Measurements from ENCODE around the gene CFI. TPM values are rescaled to one million over a fixed set of nuclear protein-coding genes. Genes with fewer than 3 reads are reported as not detected.
A peak's percentile ranks its signal among the peaks of the same experiment; 100 is the strongest.

CFI gene
- total RNA-seq (2014; rRNA removed; shearing (Covaris generic)): 0.08 TPM in 1 of 2 replicates, not detected in the other
- polyA plus RNA-seq (2015; cell fraction: cytosol; rRNA removed): 0.08 and 0.24 TPM in 2 replicates
- polyA plus RNA-seq (2015; cell fraction: nucleus; rRNA removed): 1.7 and 3.1 TPM in 2 replicates

DNA sequence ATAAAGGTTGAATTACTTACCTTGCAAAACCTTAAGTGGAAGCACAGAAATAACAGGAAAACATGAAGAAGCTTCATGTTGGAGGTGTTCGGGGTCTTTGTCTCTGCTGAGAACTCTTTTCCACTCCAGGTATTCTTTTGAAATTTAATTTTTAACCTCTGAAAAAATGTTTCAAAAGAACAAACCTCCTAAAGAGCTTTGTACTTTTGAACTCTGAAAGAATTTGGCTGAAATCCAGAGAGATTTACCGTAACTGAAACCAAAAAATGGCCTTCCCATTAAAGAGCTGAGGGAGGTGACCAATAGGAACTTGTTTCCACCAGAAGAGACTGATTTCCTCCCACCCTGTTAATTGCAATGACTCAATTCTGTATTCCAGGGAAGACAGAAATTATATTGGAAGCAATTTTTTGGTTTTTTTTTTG, at the start of gene CFI:
CFI (minus strand) TSS at position 105 of the 425 bp plus-strand sequence; CDS start at position 77, 28 bp downstream.
- peak; percentile 22 for DNase-seq (ENCODE audit: low read depth)

DNA sequence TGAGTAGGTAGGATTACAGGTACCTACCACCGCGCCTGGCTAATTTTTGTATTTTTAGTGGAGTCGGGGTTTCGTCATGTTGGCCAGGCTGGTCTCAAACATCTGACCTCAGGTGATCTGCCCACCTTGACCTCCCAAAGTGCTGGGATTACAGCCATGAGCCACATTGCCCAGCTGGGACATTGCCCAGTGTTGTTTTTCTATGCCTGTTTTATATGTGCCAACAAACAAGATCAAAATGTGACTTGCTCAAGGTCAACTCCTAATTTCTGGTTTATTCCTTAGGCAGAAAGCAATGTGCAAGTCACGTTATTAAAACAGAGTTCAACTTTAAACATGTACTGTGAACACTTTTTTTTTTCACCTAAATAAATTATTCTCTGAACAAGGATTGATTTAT, 48.8 kb upstream of the CFI start:
- DNase-seq (ENCODE audit: low read depth): no peak

DNA sequence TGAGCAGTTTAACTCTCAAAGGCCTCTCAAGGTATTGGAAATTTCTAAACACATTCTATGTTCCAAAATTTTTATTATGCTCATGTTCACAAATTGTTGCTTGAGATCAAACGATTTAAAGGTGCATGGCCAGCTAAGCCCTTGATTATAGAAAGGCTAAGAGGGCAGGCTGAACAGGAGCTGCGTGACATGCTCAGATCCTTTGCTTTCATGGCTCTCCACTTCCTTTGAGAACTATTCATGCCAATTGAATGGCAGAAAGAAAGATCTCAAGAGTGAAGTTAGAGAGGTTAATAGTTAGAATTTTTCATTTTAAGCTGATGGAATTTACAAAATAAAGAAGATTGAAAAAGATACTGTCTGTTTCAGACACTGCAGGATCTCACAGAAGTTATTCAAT, 46.7 kb upstream of the CFI start:
- DNase-seq (ENCODE audit: low read depth): no peak

DNA sequence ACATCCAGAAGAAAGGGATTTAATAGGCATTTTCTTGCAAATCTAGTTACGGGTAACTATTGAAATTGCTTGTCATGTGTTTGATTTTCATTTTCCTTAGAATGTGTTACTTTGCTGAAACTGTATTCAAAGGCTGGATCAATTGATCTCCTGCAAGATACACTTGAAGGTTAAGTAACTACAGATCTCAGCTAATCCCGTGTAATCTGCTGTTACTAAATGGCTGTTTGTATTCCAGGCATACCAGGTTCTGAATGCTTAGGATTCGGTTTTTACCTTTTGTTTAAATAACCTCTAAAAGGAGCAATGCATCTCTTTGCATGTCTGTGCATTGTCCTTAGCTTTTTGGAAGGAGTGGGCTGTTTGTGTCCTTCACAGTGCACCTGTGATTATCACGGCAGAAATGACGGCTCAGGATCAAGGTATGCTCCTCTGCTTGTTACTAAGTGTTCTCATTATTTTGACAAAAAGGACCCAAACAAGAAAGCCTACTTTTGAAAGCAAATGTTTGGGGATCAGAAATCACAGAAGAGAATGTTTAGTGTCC, 46.2 kb upstream of the CFI start, which contains the start of gene LRIT3:
LRIT3 (plus strand) TSS at position 212 of the 547 bp plus-strand sequence; CDS start at position 307, 95 bp downstream.
- no peak for DNase-seq (ENCODE audit: low read depth)

DNA sequence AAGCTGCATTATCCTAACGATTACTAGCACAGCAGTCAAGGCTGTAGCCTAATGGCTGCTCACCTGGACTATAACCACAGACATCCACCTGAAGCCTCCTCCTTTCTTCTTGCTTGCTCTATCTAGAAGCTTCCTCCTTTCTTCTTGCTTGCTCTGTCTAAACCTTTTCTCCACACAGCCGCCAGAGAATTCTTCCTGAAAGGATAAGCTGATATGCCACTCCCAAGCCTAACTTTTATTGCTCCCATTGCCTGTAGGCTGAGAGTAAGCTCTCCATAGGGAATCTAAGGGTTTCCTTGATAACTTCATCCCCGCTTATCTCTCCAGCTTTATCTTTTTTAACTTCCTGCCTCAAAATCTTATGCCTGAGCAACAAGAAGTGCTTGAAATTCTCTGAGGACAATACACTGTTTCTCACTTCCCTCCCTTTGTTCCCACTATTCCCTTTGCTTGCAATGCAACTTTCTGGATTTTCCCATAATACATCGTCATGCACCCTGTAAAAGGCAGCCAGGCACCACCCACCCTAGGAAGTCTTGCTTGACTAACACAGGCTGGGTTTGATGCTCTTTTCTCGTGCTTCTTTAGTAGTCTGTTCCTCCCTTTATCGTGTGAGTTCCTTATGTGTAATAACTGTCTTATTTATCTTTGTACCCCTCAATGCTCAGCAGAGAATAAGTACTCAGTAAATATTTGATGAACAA, 44.7 kb upstream of the CFI start:
- no peak for DNase-seq (ENCODE audit: low read depth)

DNA sequence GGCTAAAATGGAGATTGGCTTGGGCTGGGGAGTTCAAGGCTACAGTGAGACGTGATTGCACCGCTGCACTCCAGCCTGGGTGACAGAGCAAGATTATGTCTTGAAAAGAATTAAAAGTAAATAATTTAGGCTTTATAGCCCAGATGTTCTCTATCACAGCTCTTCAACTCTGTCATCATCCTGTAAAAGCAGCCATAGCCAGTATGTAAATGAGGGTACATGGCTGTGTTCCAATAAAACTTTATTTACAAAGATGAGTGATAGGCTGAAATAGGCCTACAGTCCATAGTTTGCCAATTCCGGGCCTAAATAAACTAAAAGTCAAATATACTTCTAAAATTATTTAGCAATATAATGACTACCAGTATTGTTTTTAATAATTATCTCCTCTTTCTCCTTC, 35.2 kb upstream of the CFI start:
- DNase-seq (ENCODE audit: low read depth): no peak

DNA sequence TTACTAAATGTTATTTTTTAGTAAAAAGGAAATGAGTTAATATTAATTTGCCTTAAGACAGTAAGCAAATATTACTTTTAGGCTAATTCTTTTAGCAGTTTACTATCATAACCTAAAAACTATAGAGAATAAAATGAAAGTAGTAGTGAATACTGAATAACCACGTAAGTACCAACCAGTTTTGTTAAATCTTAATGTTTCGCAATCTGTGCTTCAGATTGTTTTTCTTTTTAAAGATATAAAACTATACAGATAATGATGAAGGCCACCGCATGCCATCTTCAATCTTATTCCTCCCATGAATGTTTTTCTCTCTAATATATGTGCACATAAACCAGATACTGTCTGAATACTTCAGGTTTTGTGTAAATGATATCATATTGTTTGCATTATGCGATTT, 32.0 kb upstream of the CFI start:
- DNase-seq (ENCODE audit: low read depth): no peak

DNA sequence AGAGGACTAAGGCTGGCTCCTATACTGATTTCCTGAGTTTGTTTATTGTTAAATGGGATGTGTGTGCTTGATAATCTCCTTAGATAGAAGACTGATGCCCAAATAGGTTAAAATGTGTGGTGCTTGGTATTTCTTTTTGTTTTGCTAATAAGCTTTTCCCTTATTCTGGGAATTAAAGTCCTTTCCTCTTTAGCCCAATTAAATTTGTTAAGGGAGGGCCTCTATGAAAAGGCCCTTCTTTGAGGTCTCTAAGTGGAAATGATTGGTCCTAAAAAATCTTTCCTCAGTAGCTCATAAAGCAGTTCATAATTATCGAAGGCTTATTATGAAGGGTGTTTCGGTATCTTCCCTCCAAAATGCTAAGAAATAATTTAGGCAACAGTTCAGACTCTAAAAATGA, 25.9 kb upstream of the CFI start, which contains the start of gene RRH:
RRH (plus strand) TSS at position 301 of the 400 bp plus-strand sequence; CDS start at position 357, 56 bp downstream.
- no peak for DNase-seq (ENCODE audit: low read depth)

DNA sequence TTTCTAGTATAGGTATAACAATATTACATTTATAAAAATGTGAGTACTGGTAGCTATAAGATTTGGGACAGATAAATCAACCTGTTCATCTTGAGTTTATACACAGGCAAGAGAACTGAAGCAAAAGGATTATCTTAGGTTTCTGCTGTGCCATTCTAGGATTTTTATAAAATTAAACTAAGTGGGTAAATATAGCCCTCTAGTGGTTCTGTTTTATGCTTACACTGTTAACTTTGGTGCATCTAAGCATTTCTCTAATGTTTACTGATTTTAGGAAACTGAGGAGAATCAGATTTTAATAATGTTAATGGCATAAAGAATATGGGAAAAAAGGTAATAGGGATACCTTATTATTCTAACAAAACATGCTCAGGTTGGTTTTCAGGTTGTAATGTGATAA, 24.9 kb upstream of the CFI start:
- DNase-seq (ENCODE audit: low read depth): no peak

DNA sequence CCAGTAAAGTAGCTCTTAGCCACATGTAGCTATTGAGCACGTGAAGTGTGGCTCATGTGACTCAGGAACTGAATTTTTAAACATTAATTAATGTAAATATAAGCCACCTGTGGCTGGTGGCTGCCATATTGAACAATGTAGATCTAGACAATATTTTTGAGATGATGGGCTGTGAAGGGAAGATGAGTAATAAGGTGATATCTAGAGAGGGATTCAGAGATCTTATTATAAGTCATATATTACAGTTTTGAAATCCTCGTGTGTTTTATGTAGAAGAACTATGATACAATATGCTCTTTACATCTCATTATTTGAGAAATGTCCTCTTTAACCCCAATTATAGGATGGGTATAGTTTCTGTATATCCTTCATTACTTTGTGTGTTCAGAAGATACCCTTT, 19.4 kb upstream of the CFI start:
- DNase-seq (ENCODE audit: low read depth): no peak

DNA sequence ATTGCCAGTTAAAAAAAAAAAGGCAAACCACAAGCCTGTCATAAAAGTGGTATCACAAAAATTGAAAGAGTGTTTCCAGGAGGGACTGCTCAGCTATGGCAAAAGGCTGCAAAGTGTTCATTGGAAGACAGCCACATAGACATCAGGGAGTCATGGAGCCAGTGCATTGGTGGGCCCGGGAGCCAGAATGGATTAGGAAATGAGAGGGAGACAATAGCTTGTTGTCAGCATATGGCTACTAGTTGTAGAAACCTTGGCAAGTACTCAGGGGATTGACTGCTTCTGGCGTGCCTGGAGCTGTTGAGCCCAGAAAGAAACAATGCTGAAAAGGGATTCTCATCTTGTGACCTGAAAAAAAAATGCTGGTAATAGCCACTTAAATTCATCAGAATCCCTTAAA, 18.8 kb upstream of the CFI start:
- DNase-seq (ENCODE audit: low read depth): no peak

DNA sequence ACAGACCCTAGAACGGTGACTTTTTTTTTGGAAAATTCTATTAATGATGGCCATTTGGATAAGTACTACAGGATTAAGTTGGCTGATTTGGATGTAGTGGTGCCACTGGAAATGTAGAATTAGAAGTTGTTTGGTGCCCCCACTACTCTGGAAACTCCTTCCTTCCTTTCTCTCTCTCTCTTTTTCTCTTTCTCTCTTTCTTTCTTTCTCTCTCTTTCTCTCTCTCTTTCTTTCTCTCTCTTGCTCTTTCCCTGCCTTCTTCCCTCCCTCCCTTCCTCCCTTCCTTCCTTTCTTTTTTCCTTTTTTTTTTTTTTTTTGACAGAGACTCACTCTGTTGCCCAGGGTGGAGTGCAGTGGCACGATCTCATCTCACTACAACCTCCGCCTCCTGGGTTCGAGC, 16.5 kb upstream of the CFI start:
- DNase-seq (ENCODE audit: low read depth): no peak

DNA sequence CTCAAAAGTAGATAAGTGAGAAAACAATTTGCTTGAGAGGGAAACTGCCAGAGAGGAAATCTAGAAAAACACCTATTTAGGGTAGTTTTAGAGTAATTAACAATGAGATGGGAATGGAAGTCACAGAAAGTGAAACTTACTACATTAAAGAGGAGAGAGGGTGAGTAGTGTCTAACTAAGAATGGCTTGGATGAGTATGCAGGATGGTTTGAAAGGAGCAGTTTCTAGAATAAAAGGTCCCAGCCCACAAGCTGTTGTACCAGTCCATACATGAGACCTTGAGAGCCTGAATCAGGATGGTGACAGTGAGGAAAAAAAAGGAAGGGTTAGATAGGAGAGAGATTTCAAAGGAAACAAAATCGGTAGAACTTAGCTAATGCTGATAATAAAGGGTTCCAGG, 15.1 kb upstream of the CFI start:
- no peak for DNase-seq (ENCODE audit: low read depth)

DNA sequence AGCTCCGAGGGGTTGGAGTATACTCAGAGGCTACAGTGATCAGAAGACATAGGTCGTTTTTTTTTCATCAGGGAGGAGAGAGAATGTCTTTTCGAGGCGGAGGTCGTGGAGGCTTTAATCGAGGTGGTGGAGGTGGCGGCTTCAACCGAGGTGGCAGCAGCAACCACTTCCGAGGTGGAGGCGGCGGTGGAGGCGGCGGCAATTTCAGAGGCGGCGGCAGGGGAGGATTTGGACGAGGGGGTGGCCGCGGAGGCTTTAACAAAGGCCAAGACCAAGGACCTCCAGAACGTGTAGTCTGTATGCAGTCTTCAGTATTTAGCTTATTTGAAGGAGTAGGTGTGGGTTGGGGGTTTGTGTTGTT, 14.3 kb upstream of the CFI start:
- DNase-seq (ENCODE audit: low read depth): no peak

DNA sequence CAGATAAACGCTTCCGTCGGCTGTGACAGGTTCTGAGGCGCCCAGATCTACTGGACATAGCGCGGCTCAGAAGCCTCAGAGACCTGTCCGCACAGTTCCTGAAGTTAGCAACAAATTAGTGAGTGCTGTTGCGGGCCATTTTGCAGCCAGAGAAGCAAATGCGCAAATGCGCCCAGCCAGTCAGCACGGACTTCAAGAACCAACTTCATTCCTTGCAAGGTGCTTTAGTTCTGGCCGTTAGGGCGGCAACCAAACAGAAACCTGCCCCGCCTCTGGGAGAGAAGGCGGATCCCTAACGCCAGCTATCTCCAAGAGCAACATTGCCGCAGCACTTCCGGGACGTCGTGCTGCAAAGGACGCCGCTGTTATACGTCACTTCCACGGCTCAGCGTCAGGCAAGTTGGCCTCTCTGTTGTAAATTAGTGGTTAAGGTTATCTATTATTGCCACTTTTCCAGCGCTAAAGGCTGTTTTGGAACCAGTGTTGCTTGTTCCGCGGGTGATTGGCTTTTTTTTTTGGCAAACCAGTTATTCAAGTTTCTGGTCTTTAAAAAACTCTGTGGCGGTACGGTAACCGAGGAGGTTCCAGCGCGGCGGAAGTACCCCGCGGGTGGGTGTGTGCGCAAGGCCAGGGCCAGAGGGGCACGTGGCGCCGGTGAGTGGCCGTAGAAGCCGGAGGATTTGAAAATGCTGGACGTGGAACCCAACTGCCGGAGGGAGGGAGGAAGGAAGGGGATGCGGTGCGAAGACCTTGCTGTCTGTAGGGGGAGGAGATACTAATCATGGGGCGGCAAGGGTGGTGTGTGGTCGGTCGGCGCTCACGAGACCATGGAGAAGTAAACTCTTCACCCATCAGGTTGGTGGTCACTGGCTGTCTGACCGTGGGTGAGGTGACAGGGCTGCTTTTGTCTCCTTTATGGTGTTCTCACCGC, 13.6 kb upstream of the CFI start, which contains the start of gene GAR1:
GAR1 (plus strand) TSS at position 612 of the 931 bp plus-strand sequence. CDS start 403 bp downstream, outside the sequence.
- DNase-seq (ENCODE audit: low read depth): peak; percentile 93

DNA sequence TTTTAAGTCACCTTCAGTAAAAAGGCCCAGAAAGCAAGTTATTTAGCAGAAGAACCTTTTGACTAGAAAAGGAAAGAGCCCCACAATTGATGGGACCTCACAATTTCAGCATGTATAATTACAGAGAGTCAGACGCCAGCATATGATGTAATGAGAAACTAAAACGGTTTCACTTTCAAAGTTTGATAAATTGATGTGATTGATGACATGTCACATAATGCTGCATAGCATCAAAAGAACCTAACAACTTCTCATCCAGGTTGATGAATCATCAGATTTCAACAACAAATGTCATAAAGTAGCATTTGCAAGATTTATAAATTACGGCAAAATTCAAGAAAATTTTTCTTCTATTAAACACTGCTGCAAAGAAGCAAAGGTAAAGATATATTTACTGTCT, 9.9 kb upstream of the CFI start:
- no peak for DNase-seq (ENCODE audit: low read depth)

DNA sequence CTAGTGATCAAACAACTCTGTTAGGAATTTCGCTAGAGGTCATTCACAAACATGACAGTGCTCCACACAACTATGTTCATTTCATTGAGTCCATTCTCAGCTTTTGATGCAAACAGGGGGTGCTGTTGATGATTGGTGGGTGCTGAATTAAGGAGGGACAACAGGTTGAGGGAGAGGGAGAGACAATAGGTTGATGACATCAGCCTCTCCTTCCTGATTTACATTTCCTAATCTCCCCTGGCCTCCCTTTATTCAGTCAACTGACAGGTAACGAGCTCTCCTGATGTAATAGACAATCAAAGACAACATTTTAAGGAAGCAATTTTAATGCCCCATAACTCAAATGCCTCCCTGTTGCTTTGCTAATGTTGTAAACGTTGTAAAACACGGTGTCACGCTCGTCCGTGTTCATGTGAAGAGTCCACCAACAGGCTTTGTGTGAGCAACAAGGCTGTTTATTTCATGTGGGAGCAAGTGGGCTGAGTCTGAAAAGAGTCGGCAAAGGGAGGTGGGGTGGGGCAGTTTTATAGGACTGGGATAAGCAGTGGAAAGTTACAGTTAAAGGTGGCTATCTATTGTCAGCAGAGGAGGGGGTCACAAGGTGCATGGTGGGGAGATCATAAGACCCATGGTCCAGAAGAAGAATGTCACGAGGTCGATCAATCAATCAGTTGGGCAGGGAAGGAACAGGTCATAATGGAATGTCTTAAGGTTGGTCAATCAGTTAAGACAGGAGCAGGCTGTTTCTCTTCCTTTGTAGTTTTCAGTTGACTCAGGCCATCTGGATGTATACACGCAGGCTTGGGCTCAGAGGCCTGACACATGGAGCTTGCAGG, 9.0 kb upstream of the CFI start:
- DNase-seq (ENCODE audit: low read depth): no peak

DNA sequence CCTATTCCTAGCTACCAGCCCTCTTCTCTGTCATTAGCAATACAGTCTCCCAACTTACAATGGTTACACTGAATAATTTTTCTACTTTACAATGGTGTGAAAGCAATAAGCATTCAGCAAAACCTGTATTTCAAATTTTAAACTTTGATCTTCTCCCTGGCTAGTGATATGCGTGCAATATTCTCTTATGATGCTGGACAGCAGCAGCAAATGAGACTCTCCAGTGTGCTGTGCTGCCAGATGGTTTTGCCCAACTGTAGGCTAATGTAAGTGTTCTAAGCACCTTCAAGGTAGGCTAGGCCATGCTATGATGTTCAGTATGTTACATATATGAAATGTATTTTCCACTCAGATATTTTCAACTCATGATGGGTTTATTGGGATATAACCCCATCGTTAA, 7.9 kb upstream of the CFI start:
- no peak for DNase-seq (ENCODE audit: low read depth)

DNA sequence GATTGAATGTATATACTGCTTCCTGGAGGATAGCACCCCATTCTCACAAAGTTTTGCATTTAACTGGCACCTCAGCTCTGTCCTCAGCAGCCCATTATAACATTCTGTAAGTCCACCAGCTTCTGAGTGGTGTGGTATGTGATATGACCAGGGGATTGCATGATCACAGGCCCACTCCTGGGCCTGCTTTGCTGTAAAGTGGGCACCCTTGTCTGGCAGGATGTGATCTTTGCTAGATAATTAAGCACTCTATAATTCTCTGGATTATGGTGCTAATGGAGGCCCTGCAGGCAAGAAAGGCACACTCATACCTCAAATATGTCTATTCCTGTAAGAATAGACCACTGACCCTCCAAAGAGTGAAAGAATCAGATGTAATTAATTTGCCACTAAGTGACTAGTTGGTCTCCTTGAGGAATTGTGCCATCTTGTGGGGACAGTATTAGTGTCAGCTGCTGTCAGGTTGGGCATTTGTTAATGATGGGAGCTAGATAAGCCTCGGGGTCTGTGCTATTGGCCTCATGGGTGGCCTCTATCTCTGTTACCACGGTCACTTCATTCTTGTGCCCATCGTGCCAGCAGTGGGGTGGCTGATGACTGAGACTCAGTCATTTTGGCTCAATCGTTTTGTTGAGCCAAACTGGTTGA, 2.2 kb upstream of the CFI start:
- peak; percentile 48 for DNase-seq (ENCODE audit: low read depth)

DNA sequence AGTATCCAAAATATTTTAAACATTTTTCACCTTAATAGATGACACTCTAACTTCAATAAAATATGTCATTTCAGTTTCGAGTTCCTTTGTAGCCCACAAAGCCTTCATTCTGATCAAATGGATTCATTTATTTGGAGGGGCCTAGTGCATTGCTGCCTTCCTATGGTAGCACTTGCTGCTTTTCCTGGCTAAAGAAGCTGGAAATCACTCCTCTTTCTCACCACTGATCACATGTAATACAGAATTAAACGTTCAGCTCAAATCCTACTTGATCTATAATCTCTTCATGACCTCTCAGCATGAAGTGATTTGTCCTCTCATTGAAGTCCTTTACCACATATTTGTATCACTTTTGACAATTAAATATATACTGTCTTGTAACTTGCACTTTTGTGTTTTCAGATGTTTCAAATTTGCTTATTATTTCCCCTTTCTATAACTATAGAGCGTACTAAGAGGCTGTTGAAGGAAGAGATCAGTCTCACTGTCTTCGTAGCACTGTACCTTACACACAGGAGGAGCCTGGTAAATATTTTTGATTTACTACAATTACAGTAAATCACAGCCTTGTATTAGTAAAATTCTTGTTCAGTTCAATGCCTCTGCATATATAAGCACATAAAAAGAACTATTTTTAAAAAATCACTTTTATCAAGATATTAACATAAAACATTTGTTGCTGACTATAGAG, 555 bp downstream of the CFI start:
- DNase-seq (ENCODE audit: low read depth): no peak
